NCI-H1694 (cell line): ENCODE results near the gene PIK3R1.

Experiments
- DNase-seq: peaks from one replicate; lab custom pipeline; 2025; lab: John Stamatoyannopoulos, UW

PIK3R1 gene

DNA sequence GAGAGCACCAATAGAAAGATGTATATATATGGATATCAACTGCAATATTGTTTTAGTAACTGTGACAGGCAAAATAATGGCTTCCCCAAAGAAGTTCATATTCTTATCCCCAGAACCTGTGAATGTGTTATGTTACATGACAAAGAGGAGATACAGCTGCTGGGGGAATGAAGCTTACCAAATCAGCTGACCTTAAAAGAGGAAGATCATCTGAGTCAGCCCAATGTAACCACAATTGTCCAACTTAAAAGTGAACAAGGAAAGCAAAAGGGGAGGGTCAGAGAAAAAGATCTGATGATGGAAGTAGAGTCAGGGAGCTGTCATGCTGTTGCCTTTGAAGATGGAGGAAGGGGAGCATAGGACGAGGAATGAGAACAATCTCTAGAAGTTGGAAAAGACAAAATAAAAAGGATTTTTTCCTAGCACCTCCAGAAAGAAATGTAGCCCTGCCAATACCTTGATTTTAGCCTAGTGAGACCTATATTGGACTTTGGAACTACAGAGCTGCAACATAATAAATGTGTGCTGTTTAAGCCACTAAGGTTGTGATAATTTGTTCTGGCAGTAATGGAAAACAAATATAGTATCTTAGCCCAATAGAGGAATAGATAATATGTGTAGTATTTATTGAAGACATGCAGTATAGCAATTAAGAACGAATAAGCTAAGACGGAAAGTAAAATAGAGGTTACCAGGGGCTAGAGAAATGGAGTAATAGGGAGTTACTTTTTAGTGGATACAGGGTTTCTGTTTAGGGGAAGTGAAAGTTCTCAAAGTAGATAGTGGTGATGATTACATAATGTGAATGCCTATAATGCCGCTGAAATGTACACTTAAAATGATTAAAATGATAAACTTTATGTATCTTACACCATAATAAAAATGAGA is 115.9 kb downstream of the PIK3R1 start:
- no peak for DNase-seq

DNA sequence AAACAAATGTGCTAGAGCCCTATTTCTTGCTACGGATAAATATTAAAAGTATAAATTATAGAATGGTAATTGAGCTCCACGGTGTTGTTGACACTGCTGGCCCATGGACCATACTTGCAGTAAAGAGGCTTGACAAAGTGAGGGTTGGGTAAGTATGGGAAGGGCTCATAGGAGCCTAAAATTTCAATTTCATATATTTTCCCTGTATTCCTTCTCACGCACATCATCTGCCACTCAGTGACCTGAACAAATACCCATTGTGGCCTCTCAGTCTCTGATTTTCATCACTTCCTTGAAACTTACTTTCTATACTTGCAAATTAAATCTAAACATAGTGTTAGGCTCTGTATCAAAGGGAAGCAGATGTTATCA is 116.5 kb downstream of the PIK3R1 start:
- no peak for DNase-seq

DNA sequence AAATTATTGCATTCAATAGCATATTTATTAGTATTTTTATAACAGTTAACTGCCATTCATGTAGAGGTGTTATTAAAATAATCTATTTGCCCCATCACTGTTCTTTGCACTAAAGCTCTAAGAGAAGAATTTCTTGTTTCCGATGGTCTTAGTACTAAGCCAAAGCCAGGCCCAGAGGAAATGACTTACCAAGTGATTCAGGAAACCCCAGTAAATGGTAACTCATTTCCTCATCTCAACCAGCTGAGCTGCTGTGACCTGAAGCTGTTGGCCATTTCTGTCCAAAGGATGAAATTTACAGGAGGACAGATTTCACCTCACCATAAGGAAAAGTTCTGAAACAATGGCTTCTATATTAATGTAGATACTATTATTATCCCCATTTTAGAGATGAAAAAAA is 117.0 kb downstream of the PIK3R1 start:
- no peak for DNase-seq

DNA sequence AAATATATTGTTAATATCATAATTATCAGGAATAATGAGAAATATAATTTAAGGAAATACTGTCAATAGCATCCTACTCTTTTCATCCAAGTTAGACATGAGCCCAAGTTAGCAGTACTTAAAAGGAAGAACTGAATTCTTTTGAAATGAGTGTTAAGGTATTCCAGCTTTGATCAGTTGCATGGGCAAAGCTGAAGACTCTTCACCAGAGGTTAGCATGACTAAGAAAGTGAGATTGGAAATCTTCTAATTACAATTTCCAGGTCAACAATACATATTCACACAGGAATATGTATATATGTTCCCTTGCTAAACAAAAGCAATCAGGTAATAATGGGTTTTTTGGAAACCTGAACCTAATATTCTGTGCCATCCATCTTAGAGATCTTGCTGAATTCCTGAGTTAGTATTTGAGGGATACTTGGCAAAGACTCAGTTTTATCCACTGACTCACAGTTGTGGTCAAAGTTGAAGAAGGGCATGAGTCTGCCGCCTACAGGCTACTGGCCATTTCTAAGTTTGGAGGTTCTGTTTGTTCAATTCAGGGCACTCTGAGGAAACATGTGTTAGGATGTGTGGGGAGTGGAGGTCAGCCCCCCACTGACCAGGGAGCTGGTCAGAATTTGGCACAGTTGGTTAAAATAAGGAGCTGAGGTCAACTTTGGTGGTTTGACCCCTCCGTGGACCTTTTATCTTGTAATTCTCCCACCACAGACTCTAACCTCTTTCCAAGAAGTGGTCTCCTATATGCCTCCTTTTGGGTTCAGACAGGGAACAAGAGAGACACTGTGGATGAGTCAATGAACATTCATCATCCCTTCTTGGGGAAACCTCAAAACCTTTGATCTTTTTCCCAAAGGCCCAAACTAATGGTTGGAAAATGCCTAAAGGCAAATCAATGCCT is 118.3 kb downstream of the PIK3R1 start:
- no peak for DNase-seq

DNA sequence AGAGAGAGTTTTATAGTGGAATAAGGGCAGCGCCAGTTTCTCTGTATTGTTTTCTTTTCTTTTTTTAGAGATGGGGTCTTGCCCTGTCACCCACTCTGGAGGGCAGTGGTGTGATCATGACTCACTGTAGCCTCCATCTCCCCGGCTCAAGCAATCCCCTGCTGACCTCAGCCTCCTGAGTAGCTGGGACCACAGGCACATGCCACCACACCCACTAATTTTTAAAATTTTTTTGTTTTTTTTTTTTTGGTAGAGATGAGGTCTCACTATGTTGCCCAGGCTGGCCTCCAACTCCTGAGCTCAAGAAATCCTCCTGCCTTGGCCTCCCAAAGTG is 119.0 kb downstream of the PIK3R1 start:
- DNase-seq: no peak

DNA sequence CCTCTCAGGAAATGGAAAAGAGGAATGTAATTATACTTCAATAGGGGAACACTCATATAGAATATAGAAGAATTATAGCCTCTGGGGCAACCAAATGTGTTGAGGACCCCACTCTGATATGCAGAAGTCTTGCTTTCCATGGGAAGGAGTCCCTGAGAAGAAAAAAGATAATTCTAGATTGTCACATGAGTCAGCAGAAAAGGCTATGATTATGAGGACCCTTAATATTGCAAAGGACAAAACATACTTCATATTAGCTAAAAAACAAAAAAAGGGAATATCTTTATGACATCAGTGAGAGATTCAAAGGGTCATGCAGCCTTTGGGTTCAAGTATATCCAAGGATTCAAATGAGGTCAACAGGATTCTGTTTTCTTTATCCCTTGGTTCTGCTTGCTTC is 119.5 kb downstream of the PIK3R1 start:
- no peak for DNase-seq

DNA sequence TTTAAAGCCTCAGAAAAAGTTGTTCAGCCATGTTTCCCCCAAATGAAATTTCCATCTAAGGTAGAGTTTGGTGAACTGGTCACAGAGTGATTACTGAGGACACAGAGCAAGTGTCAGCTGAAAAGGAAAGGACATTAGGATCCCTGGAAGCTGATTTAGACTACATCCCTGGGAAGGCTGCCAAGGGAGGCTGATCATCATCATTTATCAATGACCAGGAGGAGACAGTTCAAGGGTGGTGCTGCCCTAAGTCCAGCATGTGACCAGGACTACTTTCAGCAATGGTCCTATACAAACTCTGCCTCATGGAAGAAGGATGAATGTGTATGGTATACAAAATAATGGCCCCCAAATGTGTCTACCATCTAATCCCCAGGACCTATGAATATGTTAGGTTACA is 120.6 kb downstream of the PIK3R1 start:
- no peak for DNase-seq

DNA sequence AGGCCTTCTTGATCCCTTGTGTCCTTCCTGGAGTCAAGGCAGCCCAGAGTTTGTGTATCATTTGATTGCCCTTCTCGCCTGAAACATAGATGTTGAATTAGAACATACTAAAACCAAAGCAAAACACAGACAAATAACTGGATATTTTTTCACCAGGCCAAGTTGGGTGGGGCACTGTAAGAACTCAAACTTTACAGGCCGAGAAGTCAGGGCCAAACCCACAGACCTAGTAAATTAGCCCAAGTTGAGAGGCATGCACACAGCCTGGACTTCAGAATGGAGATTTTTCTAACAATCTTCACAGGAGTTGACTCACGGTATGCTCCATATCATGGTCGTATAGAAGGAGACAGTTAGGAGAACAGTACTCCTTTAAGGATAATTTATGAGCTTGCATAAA is 121.7 kb downstream of the PIK3R1 start:
- DNase-seq: no peak

DNA sequence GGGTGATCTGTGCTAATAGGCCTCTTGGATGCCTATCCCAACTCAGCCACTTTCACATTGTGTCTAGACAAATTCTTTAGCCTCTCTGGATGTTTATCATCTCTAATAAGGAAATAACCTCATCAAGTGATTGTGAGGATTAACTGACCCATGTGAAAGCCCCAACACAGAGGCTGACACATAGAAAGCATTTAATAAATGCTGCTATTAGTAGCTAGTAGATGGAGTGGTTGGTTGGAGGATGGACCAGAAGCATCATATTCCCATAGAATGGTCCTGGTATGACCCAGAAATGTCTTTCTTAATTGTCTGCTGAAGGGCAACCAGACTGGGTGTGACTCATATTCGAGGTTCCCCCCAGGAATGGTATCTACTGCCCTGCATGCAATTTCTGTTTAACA is 124.4 kb downstream of the PIK3R1 start:
- DNase-seq: no peak

DNA sequence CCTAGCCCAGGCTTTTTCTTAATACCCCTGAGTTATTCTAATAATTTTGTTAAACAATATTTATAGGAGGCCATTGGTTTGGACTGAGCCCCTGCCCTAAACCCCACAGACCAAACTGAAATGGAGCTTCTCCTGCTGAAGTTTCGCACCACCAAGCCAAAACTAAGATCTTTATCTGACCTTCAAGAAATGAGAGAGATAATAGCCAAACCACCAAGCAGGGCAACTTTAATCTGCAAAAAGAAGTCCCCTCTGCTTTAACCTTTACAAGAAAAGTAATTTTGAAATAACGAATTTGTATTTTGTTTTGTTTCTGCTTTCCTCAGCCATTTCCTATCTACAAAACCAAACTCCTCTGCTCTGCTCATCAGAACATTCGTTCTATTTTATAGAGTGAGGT is 125.5 kb downstream of the PIK3R1 start:
- no peak for DNase-seq

DNA sequence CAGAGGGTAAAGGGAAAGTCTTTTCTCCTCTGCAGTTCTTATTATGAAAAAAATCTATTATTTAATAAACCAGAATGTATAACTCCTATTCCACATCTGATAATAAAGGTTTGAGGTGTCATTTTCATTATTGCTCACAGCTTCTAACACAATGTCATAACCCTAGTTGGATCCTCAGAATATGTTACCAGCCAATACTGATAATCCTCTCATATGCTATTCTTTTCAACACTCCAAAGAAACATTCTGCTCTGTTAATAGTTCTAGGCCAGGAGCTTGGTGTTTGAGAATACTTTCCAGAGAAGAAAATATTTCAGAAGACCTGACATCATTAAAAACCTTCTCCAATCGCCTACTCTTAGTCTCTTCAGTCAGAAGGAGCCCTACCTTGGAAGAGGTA is 127.1 kb downstream of the PIK3R1 start:
- no peak for DNase-seq

DNA sequence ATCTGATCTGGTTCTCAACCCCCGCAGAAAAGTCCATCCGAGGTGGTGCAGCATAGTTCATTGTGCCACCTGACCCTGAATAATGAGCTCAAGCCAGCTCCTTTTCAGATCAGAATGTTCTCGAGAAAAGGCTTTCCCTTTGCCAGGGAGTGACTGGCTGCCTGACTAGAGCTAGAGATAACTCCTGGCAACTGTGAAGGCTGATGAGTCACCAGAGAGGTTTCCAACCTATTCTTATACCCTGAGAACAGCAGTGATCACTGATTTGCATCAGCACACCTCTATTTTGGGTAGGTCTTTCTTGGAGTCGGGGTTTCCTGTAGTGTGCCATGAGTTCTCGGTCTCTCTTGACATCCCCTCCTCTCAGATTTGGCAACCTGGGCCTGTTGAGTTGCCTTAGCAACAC is 127.9 kb downstream of the PIK3R1 start:
- DNase-seq: no peak

DNA sequence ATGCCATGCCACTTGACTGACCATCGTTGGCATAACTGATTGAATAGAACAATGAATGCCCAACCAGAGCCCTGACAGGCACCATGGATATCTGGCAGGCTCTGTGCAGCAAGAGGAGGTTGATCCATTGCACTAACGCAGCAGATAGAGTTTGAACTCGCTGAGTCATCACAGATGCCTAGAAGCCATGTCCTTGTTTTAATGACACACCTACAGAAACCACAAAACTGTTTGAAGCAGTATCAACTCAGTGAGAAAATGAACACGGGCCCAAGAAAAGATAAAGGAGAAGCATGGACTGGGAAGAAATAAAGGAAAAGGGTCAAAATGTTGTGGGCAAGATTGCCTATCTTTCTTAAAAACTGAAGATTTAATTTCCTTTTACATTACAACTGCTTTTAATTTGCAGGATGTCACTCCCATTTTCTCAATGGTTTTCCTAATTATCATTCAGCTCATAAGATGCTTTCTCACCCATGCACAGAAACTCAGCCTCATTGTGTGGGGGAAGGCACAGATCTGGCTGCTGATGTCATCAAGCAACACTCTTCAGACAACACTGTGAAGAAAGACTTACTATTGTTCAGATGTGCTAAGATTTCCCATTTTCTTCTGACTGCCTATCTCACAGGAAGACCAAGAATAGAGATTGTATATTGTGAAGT is 129.0 kb downstream of the PIK3R1 start:
- DNase-seq: no peak

DNA sequence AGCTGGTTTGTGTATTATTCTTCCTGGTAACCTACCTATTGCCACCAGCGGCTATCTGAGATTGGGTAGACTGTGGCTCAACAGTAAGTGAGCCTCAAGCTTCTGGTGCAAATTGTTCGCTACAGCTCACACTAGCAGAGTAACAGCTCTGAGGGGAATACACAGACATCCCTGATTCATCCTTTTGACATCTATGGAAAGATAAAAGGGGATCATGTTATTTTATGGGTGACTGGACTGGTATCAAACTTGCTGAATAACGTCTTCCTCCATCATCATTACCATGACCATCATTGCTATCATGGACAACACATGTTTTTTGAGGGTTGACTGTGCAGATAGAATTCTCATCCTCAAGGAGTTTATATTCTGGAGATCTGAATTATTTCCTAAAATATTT is 129.6 kb downstream of the PIK3R1 start:
- DNase-seq: no peak

DNA sequence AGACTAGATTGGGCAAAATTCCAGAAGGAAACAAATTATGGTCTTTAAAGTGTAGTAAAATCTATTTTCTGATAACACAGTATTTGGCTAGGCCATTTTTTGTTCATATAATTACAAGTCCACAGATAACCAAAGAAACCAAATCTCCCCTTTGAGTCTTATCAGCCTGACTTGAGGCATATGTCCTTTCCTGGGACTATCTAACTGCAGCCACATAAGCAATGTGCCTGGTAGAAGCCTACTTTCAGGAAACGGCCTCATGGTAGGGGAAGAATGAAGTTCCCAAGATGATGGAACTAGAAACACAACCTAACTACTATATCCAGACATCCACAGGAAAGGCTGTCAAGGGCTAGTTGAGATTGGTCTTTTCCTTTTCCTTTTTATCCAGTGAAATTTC is 130.0 kb downstream of the PIK3R1 start:
- no peak for DNase-seq

DNA sequence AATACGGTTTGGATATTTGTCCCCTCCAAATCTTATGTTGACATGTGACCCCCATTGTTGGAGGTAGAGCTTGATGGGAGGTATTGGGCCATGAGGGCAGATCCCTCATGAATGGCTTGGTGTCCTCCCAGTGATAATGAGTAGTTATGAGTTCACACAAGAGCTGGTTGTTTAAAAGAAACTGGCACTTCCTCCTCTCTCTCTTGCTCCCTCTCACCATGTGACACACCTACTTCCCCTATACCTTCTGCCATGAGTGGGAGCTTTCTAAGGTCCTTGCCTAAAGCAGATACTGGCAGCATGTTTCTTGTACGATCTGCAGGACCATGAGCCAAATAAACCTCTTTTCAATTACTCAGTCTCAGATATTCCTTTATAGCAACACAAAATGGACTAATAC is 132.0 kb downstream of the PIK3R1 start:
- DNase-seq: no peak

DNA sequence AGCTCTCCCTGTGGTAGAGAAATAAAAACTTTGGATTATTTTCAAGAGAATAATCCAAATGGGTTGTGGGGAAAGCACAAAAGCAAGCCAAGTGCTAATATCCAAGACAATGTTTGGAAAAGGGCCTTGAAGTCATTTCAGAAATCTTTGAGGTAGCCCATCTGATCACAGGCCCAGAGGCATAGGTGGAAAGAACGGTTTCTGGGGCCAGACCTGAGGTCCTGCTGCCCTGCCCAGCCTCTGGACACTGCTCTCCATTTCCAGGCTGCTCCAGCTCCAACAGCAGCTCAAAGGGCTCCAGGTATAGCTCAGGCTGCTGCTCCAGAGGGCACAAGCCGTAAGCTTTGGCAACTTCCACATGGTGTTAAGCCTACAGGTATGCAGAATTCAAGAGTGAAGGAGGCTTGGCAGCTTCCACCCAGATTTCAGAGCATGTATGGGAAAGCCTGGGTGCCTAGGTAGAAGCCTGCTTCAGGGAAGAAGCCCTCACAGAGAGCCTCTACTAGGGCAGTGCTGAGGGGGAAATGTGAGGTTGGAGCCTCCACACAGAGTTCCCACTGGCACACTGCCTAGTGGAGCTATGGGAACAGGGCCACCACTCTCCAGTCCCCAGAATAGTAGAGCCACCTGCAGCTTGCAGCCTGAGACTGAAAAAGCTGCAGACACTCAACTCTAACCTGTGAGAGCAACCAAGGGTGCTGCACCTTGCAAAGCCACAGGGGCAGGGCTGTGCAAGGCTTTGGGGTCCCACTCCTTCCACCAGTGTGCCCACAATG is 133.1 kb downstream of the PIK3R1 start:
- no peak for DNase-seq

DNA sequence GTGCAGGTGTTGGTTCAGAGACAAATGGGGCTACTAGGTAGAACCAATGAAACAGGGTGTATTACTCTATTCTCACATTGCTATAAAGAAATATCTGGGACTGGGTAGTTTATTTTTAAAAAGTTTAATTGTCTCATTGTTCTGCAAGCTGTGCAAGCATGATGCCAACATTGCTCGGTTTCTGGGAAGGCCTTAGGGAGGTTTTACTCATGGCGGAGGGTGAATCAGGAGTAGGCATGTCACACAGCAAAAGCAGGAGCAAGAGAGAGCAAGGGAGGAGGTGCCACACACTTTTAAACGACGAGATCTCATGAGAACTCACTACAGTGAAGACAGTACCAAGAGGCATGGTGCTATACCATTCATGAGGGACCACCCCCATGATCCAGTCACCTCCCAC is 134.6 kb downstream of the PIK3R1 start:
- DNase-seq: no peak
